A673 (cell line): ENCODE measurements around the gene REXO1.

Source experiments
- EZH2 ChIP-seq: fragments of 200-600 bp; sonication (generic); IDR thresholded peaks from 2 replicates; pipeline ENCODE4 v1.6.1; 2017; ENCODE audit warnings: borderline replicate concordance, low read depth, mild to moderate bottlenecking, mixed read lengths, antibody characterized with exemption, low read length; ENCODE audit not compliant: poor library complexity, severe bottlenecking
- TF ChIP-seq, protein P1 (sequence below): fragments of 300-800, 200-600 bp; sonication (generic); conservative IDR thresholded peaks from 2 replicates; pipeline ENCODE4 v1.5.1; 2017; ENCODE audit warnings: low read depth, mild to moderate bottlenecking, antibody characterized with exemption, low read length, moderate library complexity, mixed read lengths

DNA sequence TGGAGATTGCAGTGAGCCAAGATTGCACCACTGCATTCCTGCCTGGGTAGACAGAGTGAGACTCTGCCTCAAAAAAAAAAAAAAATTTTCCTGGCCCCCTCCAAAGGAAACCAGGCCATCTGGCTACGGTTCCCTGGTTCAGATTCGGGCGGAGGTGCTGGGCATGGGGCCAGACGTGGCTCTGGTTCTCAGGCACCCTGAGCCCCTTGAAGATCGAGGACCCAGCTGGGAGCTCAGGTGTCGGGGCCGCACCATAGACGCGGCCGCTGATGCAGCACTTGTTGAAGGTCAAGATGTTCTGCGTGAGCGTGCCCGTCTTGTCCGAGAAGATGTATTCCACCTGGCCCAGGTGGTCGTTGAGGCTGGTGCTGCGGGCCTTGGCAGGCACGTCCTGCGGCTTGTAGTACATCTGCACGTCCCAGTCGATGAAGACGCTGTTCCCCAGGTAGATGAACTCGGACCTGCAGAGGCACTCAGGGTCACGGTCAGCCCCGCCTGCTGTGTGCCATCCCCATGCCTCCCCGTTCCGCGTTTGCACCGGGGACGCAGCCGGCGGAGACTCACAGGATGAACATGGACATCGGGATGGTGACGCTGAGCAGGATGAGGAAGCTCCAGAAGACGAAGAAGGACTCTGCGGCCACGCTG is 48.5 kb downstream of the REXO1 start:
- TF ChIP-seq, protein P1, sequence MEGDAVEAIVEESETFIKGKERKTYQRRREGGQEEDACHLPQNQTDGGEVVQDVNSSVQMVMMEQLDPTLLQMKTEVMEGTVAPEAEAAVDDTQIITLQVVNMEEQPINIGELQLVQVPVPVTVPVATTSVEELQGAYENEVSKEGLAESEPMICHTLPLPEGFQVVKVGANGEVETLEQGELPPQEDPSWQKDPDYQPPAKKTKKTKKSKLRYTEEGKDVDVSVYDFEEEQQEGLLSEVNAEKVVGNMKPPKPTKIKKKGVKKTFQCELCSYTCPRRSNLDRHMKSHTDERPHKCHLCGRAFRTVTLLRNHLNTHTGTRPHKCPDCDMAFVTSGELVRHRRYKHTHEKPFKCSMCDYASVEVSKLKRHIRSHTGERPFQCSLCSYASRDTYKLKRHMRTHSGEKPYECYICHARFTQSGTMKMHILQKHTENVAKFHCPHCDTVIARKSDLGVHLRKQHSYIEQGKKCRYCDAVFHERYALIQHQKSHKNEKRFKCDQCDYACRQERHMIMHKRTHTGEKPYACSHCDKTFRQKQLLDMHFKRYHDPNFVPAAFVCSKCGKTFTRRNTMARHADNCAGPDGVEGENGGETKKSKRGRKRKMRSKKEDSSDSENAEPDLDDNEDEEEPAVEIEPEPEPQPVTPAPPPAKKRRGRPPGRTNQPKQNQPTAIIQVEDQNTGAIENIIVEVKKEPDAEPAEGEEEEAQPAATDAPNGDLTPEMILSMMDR, result no peak
- no peak for TF ChIP-seq EZH2
